A673 (cell line): ENCODE data around the gene GABRG1. TPM values are rescaled to one million over a fixed set of nuclear protein-coding genes. Genes with fewer than 3 reads are reported as not detected.

Source experiments
- BruUV-seq: library from RNA; stranded (reverse); fragments of 400-500 nt; replicated peaks from 2 replicates; lab custom pipeline; 2021; lab: Mats Ljungman, UMichigan
- CTCF ChIA-PET: fragments of 300-600 bp; sonication (Branson Sonifier 250); formaldehyde crosslinking; loops from one replicate; lab custom pipeline; 2022; ENCODE audit warnings: antibody characterized with exemption; lab: Charles Lee
- POLR2A ChIA-PET: fragments of 300-600 bp; sonication (Branson Sonifier 250); formaldehyde crosslinking; loops from one replicate; lab custom pipeline; 2022; ENCODE audit warnings: antibody characterized with exemption; ENCODE audit not compliant: low non-redundant PET; lab: Charles Lee
- DNase-seq: peaks from one replicate; pipeline ENCODE4 v3.0.0-alpha.2; 2015; ENCODE audit warnings: low spot score
- H3K27ac ChIP-seq: fragments of 200-600 bp; sonication (generic); 2 replicates; pipeline ENCODE4 v1.5.1; 2016; ENCODE audit warnings: mixed run types, low read depth, mild to moderate bottlenecking, mixed read lengths, antibody characterized with exemption, low read length; ENCODE audit not compliant: poor library complexity, severe bottlenecking
- H3K27me3 ChIP-seq: fragments of 200-600 bp; sonication (generic); replicated peaks from 2 replicates; pipeline ENCODE4 v1.6.1; 2017; ENCODE audit warnings: mixed run types, low read depth, mild to moderate bottlenecking, mixed read lengths, antibody characterized with exemption, low read length; ENCODE audit not compliant: insufficient read depth, poor library complexity
- H3K36me3 ChIP-seq: fragments of 200-600 bp; sonication (generic); 2 replicates; pipeline ENCODE4 v1.6.1; 2016; ENCODE audit warnings: mixed run types, mild to moderate bottlenecking, mixed read lengths, antibody characterized with exemption, low read length; ENCODE audit not compliant: insufficient read depth, poor library complexity, severe bottlenecking
- H3K4me1 ChIP-seq: fragments of 200-600 bp; sonication (generic); 2 replicates; pipeline ENCODE4 v1.6.1; 2017; ENCODE audit warnings: mixed run types, mild to moderate bottlenecking, mixed read lengths, antibody characterized with exemption, low read length; ENCODE audit not compliant: insufficient read depth, poor library complexity, severe bottlenecking
- H3K4me3 ChIP-seq: fragments of 200-600 bp; sonication (generic); 2 replicates; pipeline ENCODE4 v1.5.1; 2016; ENCODE audit warnings: low read depth, mixed run types, mild to moderate bottlenecking, mixed read lengths, low read length; ENCODE audit not compliant: poor library complexity, severe bottlenecking
- H3K9me3 ChIP-seq: fragments of 200-600 bp; sonication (generic); 2 replicates; pipeline ENCODE4 v1.6.1; 2016; ENCODE audit warnings: mixed run types, low read depth, mild to moderate bottlenecking, mixed read lengths, antibody characterized with exemption, low read length; ENCODE audit not compliant: poor library complexity, severe bottlenecking
- EZH2 ChIP-seq: fragments of 200-600 bp; sonication (generic); IDR thresholded peaks from 2 replicates; pipeline ENCODE4 v1.6.1; 2017; ENCODE audit warnings: borderline replicate concordance, low read depth, mild to moderate bottlenecking, mixed read lengths, antibody characterized with exemption, low read length; ENCODE audit not compliant: poor library complexity, severe bottlenecking
- intact Hi-C: fragments of 100-400 bp; cut with micrococcal nuclease; formaldehyde crosslinking; loops from one replicate; pipeline ENCODE4 v1.10.0; 2022; ENCODE audit not compliant: unreplicated experiment
- total RNA-seq: library from RNA; stranded (reverse); gene quantifications from 2 replicates; pipeline ENCODE4 v1.2.3, GENCODE V29; 2021
- TF ChIP-seq, protein P1 (sequence below): fragments of 300-800, 200-600 bp; sonication (generic); conservative IDR thresholded peaks from 2 replicates; pipeline ENCODE4 v1.5.1; 2017; ENCODE audit warnings: low read depth, mild to moderate bottlenecking, antibody characterized with exemption, low read length, moderate library complexity, mixed read lengths

Gene GABRG1
- total RNA-seq, 1 experiment from 2014 or later, result not detected

DNA sequence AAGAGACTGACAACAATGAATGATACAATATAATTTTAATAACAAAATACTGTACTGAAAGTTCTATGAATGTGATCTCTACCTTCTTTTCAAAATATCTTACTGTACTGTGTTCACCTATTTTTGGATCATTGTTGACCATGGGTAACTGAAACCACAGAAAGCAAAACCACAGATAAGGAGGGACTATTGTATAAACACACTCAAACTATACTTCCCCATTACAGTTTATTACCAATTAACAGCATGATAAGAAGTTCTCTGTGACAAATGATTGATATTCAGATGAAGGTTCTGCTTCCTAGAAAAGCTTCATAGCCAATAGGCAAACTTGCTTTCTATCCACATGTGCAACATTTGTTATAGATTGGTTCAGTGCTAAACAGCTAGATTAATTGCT lies 50.1 kb downstream of the GABRG1 start:
- no peak for DNase-seq
- CTCF ChIA-PET, result no interaction called here
- H3K27me3 ChIP-seq, result peaks cover 6% of the 10 kb centered on the region
- TF ChIP-seq, protein P1, sequence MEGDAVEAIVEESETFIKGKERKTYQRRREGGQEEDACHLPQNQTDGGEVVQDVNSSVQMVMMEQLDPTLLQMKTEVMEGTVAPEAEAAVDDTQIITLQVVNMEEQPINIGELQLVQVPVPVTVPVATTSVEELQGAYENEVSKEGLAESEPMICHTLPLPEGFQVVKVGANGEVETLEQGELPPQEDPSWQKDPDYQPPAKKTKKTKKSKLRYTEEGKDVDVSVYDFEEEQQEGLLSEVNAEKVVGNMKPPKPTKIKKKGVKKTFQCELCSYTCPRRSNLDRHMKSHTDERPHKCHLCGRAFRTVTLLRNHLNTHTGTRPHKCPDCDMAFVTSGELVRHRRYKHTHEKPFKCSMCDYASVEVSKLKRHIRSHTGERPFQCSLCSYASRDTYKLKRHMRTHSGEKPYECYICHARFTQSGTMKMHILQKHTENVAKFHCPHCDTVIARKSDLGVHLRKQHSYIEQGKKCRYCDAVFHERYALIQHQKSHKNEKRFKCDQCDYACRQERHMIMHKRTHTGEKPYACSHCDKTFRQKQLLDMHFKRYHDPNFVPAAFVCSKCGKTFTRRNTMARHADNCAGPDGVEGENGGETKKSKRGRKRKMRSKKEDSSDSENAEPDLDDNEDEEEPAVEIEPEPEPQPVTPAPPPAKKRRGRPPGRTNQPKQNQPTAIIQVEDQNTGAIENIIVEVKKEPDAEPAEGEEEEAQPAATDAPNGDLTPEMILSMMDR, result no peak
- TF ChIP-seq EZH2, result no peak
- H3K4me3 ChIP-seq, result no peak overlapping the region
- H3K4me1 ChIP-seq, result no peaks in the 10 kb centered on the region
- no peak overlapping the region for H3K27ac ChIP-seq
- intact Hi-C loops, result no loop called here
- no peaks in the 10 kb centered on the region for H3K9me3 ChIP-seq
- no peaks in the 10 kb centered on the region for H3K36me3 ChIP-seq
- no TSS peak for BruUV-seq
- POLR2A ChIA-PET, result no interaction called here

DNA sequence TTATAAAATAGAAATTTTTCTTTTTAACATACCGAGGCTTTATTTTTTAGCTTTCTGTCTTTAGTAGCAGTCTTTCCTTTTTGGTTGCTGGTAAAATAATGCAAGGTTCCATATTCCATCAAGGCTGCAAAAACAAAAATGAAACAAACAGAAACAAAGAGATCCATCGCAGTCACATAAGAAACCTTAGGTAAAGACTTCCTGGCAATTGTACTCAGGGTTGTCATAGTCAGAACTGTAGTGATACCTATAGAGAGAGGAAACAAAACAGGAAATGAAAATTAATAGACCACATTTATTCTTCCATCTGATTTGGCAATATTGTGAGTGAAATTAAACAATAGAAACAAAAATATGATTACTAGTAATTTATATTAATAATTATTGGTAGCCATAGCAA lies 72.5 kb downstream of the GABRG1 start:
- no peaks in the 10 kb centered on the region for H3K4me1 ChIP-seq
- peaks cover 4% of the 10 kb centered on the region for H3K27me3 ChIP-seq
- no peak overlapping the region for H3K4me3 ChIP-seq
- H3K27ac ChIP-seq, result no peak overlapping the region
- ChIA-PET POLR2A (no interaction called here), CTCF (no interaction called here)
- no TSS peak for BruUV-seq
- TF ChIP-seq, protein P1, result no peak
- TF ChIP-seq EZH2, result no peak
- H3K36me3 ChIP-seq, result no peaks in the 10 kb centered on the region
- H3K9me3 ChIP-seq, result no peaks in the 10 kb centered on the region
- intact Hi-C loops, result no loop called here
- DNase-seq, result no peak

DNA sequence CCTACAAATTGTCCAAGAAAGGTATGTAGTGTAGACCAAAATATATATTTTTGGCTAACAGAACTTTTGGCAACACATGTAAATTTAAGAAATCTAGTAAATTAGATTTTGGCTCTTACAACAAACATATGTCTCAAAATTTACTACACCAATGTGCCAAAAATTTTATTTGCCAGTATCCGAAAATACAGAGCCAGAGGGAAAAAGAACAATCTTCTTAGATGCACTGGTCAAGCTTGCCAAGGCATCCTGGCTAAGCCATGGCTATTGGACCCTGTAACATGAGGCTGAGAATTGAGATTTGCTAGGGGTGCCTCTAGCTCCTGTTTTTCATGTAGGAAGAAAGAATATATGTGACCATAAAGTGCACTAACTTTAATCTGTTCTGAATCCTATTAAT lies 91.8 kb downstream of the GABRG1 start:
- POLR2A ChIA-PET, result no interaction called here
- Histone ChIP-seq H3K27ac (no peak overlapping the region), H3K36me3 (no peaks in the 10 kb centered on the region), H3K4me3 (no peak overlapping the region), H3K4me1 (no peaks in the 10 kb centered on the region), H3K27me3 (no peaks in the 10 kb centered on the region), H3K9me3 (no peaks in the 10 kb centered on the region)
- no peak for DNase-seq
- CTCF ChIA-PET, result no interaction called here
- intact Hi-C loops, result no loop called here
- no TSS peak for BruUV-seq
- no peak for TF ChIP-seq EZH2
- TF ChIP-seq, protein P1, result no peak
